Measurements from ENCODE around the gene CRELD2.

DNA sequence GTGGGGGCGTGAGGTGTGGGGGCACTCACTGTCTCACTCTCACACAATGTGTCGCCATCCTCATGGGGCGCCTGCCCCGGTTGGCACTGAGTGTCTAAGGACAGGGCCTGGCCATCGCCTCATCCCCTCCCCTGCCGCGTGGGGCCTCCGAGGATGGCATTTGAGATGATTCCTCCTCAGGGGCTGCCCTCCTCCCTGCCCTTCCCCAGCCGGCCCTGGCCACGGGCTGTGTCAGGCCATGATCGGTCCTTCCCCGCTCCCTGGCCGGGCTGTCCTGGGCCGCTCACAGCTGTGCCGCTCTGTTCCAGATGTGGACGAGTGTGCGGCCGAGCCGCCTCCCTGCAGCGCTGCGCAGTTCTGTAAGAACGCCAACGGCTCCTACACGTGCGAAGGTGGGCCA is 4.5 kb downstream of the CRELD2 start:
- TF ChIP-seq POLR2AphosphoS5 (IDR thresholded peaks at IDR 0.05; ENCODE audit: low read depth, low read length) (no peak), POLR2A (IDR thresholded peaks at IDR 0.05; ENCODE audit: low read depth, low read length) (no peak), TAF1 (IDR thresholded peaks at IDR 0.05; ENCODE audit: borderline replicate concordance, low read depth, low read length) (no peak)

All from GM12892 (cell line).